GM18870 (cell line): ENCODE results near the gene FNDC1.

ENCODE experiments used
- ATAC-seq: cut with Tn5 transposase; IDR thresholded peaks from one replicate; pipeline ENCODE4 v1.9.1; 2021; ENCODE audit warnings: moderate library complexity; ENCODE audit not compliant: unreplicated experiment

The FNDC1 gene

GRCh38 chr6:159203304-159204005 lies 34.3 kb downstream of the FNDC1 start:
- ATAC-seq: no peak

GRCh38 chr6:159204605-159205004 lies 35.4 kb downstream of the FNDC1 start:
- ATAC-seq: no peak

GRCh38 chr6:159212028-159212427 lies 42.8 kb downstream of the FNDC1 start:
- no peak for ATAC-seq

- ATAC-seq: no peak
Observed at GRCh38 chr6:159212525-159213280, 43.5 kb downstream of the FNDC1 start.

GRCh38 chr6:159213405-159213804 lies 44.2 kb downstream of the FNDC1 start:
- no peak for ATAC-seq

- no peak for ATAC-seq
Observed at GRCh38 chr6:159214281-159214680, 45.1 kb downstream of the FNDC1 start.

- no peak for ATAC-seq
Observed at GRCh38 chr6:159217595-159218275, 48.5 kb downstream of the FNDC1 start.

GRCh38 chr6:159220093-159220492 lies 50.9 kb downstream of the FNDC1 start:
- ATAC-seq: no peak

- ATAC-seq: no peak
Observed at GRCh38 chr6:159221486-159222170, 52.4 kb downstream of the FNDC1 start.

- ATAC-seq: no peak
Observed at GRCh38 chr6:159224452-159224851, 55.3 kb downstream of the FNDC1 start.

- no peak for ATAC-seq
Observed at GRCh38 chr6:159229651-159230051, 60.5 kb downstream of the FNDC1 start.

- no peak for ATAC-seq
Observed at GRCh38 chr6:159232106-159232645, 63.0 kb downstream of the FNDC1 start.

GRCh38 chr6:159232751-159233150 lies 63.6 kb downstream of the FNDC1 start:
- no peak for ATAC-seq

- ATAC-seq: no peak
Observed at GRCh38 chr6:159233365-159234101, 64.3 kb downstream of the FNDC1 start.

- no peak for ATAC-seq
Observed at GRCh38 chr6:159234102-159234553, 64.9 kb downstream of the FNDC1 start.

- no peak for ATAC-seq
Observed at GRCh38 chr6:159238920-159239558, 69.8 kb downstream of the FNDC1 start.

- ATAC-seq: no peak
Observed at GRCh38 chr6:159249128-159249527, 79.9 kb downstream of the FNDC1 start.

GRCh38 chr6:159249752-159250151 lies 80.6 kb downstream of the FNDC1 start:
- no peak for ATAC-seq

- ATAC-seq: no peak
Observed at GRCh38 chr6:159250633-159251032, 81.4 kb downstream of the FNDC1 start.
